HepG2 (cell line): ENCODE results near the gene HIC1. TPM values are rescaled to one million over a fixed set of nuclear protein-coding genes. Genes with fewer than 3 reads are reported as not detected.

Source experiments
- ATF6 ChIP-seq: sonication (generic); formaldehyde crosslinking; conservative IDR thresholded peaks from 2 replicates; pipeline ENCODE4 v1.4.0; 2020; ENCODE audit warnings: missing genetic modification reagents
- CENPBD1 ChIP-seq: sonication (generic); formaldehyde crosslinking; IDR thresholded peaks from 2 replicates; pipeline ENCODE4 v1.8.0; 2022; ENCODE audit warnings: missing genetic modification reagents, low read depth, mild to moderate bottlenecking, borderline replicate concordance
- EEA1 ChIP-seq: sonication (generic); formaldehyde crosslinking; IDR thresholded peaks from 2 replicates; pipeline ENCODE4 v1.5.1; 2020; ENCODE audit warnings: mild to moderate bottlenecking, missing genetic modification reagents, borderline replicate concordance
- GTF3A ChIP-seq: sonication (generic); formaldehyde crosslinking; conservative IDR thresholded peaks from 2 replicates; pipeline ENCODE4 v1.4.0; 2020; ENCODE audit warnings: mild to moderate bottlenecking, missing genetic modification reagents
- MAFF ChIP-seq: IDR thresholded peaks from 2 replicates; pipeline ENCODE4 v1.6.1; 2011; ENCODE audit warnings: low read depth, low read length, improper control_type of control experiment
- MBD4 ChIP-seq: IDR thresholded peaks from 2 replicates; pipeline ENCODE4 v1.6.1; 2012; ENCODE audit warnings: low read length, inconsistent platforms, borderline replicate concordance
- MYPOP ChIP-seq: sonication (generic); formaldehyde crosslinking; IDR thresholded peaks from 2 replicates; pipeline ENCODE4 v1.8.1; 2023; ENCODE audit warnings: mild to moderate bottlenecking, moderate library complexity, missing genetic modification reagents
- SIX4 ChIP-seq: sonication (generic); formaldehyde crosslinking; IDR thresholded peaks from 2 replicates; pipeline ENCODE4 v1.4.0; 2020; ENCODE audit warnings: missing genetic modification reagents
- SSRP1 ChIP-seq: IDR thresholded peaks from 2 replicates; pipeline ENCODE4 v1.6.1; 2016; ENCODE audit warnings: control low read depth
- U2AF1 ChIP-seq: fragments of 200-400 bp; formaldehyde crosslinking; optimal IDR thresholded peaks from 2 replicates; pipeline ENCODE3; 2017; ENCODE audit warnings: mild to moderate bottlenecking, low read depth, low read length
- UBTF ChIP-seq: sonication (generic); formaldehyde crosslinking; IDR thresholded peaks from 2 replicates; pipeline ENCODE4 v1.4.0; 2020; ENCODE audit warnings: mild to moderate bottlenecking, missing genetic modification reagents
- ZBTB1 ChIP-seq: sonication (generic); formaldehyde crosslinking; IDR thresholded peaks from 2 replicates; pipeline ENCODE4 v1.4.0; 2020; ENCODE audit warnings: missing genetic modification reagents, borderline replicate concordance
- ZFX ChIP-seq: sonication (generic); formaldehyde crosslinking; IDR thresholded peaks from 2 replicates; pipeline ENCODE4 v1.4.0; 2020; ENCODE audit warnings: mild to moderate bottlenecking, low read depth, missing genetic modification reagents, moderate library complexity
- ZNF335 ChIP-seq: sonication (generic); formaldehyde crosslinking; IDR thresholded peaks from 2 replicates; pipeline ENCODE4 v1.4.0; 2020; ENCODE audit warnings: missing genetic modification reagents
- ZNF547 ChIP-seq: sonication (generic); formaldehyde crosslinking; IDR thresholded peaks from 2 replicates; pipeline ENCODE4 v1.5.1; 2020; ENCODE audit warnings: mild to moderate bottlenecking, missing genetic modification reagents
- ZNF557 ChIP-seq: sonication (generic); formaldehyde crosslinking; IDR thresholded peaks from 2 replicates; pipeline ENCODE4 v1.4.0; 2020; ENCODE audit warnings: missing genetic modification reagents
- ZNF607 ChIP-seq: sonication (generic); formaldehyde crosslinking; IDR thresholded peaks from 2 replicates; pipeline ENCODE4 v1.5.1; 2020; ENCODE audit warnings: missing genetic modification reagents, mild to moderate bottlenecking, borderline replicate concordance
- ZNF839 ChIP-seq: sonication (generic); formaldehyde crosslinking; IDR thresholded peaks from 2 replicates; pipeline ENCODE4 v1.4.0; 2020; ENCODE audit warnings: missing genetic modification reagents, mild to moderate bottlenecking, borderline replicate concordance
- polyA plus RNA-seq, 8 experiments: library from polyadenylated mRNA; depleted of rRNA in 3 of 8; stranded (reverse) in 7 of 8; unstranded in 1 of 8; fragments of >200 nt; fragmentation: Illumina TruSeq in 4 of 8; extraction: Trizol in 4 of 8; gene quantifications; 2 replicates each; pipeline versions ENCODE4 v1.2.1 to v1.2.3, GENCODE V29; 2011 to 2016; ENCODE audit warnings: low read depth in 4 of 8, missing spikeins in 1 of 8, mixed read lengths in 1 of 8; ENCODE audit not compliant: insufficient read depth in 1 of 8
- total RNA-seq, 5 experiments: library from RNA; depleted of rRNA; stranded (reverse); fragments of >200 nt; fragmentation: Illumina TruSeq; extraction: Trizol; gene quantifications; 2 replicates each; pipeline ENCODE4 v1.2.3, GENCODE V29; 2016; ENCODE audit warnings: low read depth in 1 of 5
- TF ChIP-seq, protein P1 (sequence below): sonication (generic); formaldehyde crosslinking; IDR thresholded peaks from 2 replicates; pipeline ENCODE4 v1.9.0; 2022; ENCODE audit warnings: missing genetic modification reagents, mild to moderate bottlenecking, borderline replicate concordance
- TF ChIP-seq, protein P2 (sequence below): sonication (generic); formaldehyde crosslinking; conservative IDR thresholded peaks from 2 replicates; pipeline ENCODE4 v1.4.0; 2020; ENCODE audit warnings: missing genetic modification reagents

The HIC1 gene
- total and polyA plus RNA-seq, 2 of the 13 experiments (the other 11 are each of a cell fraction or from before 2014, with no cell fraction given) = 0.04 to 0.31 TPM

DNA sequence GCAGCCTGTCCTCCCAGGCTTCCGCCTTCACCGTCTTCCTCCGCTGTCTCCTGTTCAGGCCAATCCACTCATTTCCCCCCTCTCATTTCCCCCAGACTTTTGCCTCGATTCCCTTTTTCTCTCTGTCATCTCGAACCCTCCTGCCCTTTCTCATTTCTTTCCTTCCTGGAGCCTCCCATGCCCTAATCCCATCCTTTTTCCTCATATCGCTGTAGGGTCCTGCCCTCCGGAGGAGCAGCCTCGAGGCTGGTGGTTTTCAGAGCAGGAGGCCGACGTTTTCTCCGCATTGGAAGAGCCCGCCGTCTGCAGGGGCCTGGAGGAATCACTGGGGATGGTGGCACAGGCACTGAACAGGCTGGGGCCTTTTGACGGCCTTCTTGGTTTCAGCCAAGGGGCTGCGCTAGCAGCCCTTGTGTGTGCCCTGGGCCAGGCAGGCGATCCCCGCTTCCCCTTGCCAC, 12.5 kb upstream of the HIC1 start (continued):
- TF ChIP-seq CENPBD1 (no peak), ZNF839 (CRISPR knock-in tag) (no peak), UBTF (CRISPR knock-in tag) (peak; percentile 39), MYPOP (CRISPR knock-in tag) (no peak), ZNF607 (CRISPR knock-in tag) (0 out of 2 replicates have a peak, but pooled peaks have one; percentile 11), ZNF557 (CRISPR knock-in tag) (no peak), SSRP1 (no peak), U2AF1 (no peak), ATF6 (no peak), GTF3A (CRISPR knock-in tag) (0 out of 2 replicates have a peak, but pooled peaks have one; percentile 10), ZFX (CRISPR knock-in tag) (peak; percentile 49; the same call in 1 of the 2 replicates), ZBTB1 (CRISPR knock-in tag) (no peak), MBD4 (no peak), SIX4 (CRISPR knock-in tag) (no peak), ZNF547 (CRISPR knock-in tag) (no peak), ZNF335 (CRISPR knock-in tag) (no peak), EEA1 (CRISPR knock-in tag) (no peak), MAFF (no peak)
- TF ChIP-seq, protein P1, sequence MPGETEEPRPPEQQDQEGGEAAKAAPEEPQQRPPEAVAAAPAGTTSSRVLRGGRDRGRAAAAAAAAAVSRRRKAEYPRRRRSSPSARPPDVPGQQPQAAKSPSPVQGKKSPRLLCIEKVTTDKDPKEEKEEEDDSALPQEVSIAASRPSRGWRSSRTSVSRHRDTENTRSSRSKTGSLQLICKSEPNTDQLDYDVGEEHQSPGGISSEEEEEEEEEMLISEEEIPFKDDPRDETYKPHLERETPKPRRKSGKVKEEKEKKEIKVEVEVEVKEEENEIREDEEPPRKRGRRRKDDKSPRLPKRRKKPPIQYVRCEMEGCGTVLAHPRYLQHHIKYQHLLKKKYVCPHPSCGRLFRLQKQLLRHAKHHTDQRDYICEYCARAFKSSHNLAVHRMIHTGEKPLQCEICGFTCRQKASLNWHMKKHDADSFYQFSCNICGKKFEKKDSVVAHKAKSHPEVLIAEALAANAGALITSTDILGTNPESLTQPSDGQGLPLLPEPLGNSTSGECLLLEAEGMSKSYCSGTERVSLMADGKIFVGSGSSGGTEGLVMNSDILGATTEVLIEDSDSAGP (CRISPR knock-in tag) = no peak
- TF ChIP-seq, protein P2, sequence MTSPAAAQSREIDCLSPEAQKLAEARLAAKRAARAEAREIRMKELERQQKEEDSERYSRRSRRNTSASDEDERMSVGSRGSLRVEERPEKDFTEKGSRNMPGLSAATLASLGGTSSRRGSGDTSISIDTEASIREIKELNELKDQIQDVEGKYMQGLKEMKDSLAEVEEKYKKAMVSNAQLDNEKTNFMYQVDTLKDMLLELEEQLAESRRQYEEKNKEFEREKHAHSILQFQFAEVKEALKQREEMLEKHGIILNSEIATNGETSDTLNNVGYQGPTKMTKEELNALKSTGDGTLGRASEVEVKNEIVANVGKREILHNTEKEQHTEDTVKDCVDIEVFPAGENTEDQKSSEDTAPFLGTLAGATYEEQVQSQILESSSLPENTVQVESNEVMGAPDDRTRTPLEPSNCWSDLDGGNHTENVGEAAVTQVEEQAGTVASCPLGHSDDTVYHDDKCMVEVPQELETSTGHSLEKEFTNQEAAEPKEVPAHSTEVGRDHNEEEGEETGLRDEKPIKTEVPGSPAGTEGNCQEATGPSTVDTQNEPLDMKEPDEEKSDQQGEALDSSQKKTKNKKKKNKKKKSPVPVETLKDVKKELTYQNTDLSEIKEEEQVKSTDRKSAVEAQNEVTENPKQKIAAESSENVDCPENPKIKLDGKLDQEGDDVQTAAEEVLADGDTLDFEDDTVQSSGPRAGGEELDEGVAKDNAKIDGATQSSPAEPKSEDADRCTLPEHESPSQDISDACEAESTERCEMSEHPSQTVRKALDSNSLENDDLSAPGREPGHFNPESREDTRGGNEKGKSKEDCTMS (CRISPR knock-in tag) = no peak
